ENCODE results near the gene WDR81.
"Not testable (repeated sequence)": the region's sequence is repeated elsewhere in the genome, so short reads cannot be mapped to it uniquely, and the experiment has no call there.

WDR81 gene

DNA sequence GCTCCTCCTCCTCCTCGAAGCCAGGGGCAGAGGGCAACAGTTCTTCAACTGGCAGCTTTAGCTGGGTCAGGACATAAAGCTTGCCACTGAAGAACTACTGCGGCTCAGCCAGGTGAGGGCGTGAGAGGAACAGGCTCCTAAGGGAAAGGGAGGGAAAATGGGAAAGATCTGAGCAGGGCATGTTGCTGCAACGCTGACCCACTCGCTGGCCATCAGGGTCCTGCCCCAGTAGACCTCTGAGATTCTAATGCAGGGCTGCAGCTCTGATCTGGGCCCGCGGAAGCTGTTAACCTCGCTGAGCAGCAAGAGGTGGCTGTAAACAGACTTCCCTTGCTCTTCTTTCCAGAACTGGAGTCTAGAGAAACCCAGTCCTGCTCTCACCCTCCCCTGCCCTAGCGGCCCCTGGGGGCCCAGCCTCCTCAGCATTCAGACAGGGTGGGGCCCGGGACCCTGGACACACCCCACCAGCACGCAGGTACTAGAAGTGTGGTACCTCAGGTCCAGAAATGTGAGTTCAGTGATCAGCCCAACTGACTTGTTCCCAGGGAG is 10.6 kb upstream of the WDR81 start:
- DNase-seq = peak; percentile 78

DNA sequence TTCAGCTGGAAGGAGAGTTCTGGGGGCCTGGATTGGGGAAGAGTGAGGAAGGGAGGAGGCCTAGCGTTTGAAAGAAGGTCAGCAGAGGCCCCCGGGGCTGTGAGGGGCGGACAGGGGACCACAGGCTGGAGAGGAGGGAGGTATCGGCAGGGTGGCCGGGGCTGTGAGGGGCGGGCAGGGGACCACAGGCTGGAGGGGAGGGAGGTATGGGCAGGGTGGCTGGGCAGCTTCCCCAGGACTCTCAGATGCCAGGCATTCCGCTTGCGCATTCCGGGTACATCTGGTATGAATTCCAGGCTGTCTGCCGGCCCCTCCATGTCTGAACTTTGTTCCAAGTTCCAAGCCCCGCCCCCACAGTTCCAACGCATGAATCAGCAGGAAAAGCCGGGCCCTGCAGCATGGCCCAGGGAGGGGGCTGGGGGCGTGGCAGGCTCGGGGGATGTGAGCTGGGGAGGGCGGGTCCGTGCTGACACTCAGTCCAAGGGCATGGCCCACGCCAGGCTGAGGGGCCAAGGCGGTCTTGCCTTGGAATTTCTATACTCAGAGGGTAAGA is 10.0 kb upstream of the WDR81 start:
- DNase-seq = peak; percentile 87

DNA sequence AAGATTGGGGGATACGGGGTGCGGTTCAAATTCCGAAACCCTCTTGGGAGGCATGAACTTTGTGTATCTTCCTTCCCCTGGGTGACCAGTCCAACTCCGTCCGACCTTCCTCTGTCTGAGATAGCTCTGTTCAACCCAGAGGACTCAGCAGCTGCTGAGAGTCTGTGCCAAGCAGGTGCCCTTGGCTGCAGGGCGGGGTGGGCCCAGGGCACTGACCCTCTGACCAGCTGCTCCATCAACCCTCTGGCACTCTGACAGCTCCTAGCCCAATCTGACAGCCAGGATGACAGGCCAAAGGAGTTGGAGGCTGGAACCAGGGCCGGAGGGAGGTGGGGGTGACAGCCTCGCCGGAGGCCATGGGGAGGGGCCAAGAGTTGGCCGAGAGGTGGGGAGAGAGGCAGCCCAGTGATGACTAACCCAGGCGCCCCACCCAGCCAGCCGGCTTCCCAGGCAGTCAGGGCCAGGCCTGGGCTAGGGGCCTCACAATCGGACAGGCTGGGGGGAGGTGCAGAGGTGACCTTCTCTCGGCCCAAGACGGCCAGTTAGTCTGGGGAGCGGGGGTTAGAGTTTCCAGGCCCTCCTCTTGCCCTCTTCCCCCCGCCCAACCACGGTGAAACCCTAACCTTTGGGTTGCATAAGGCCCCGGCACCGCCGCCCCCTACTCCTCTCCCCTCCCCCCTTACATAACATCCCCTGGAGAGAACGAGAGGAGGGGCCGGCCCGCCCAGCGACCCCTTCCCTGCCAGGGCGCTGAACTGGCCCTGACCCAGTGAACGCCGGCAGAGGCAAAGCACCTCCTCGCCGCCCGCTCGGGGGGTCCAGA is 9.3 kb upstream of the WDR81 start:
- no peak for DNase-seq

DNA sequence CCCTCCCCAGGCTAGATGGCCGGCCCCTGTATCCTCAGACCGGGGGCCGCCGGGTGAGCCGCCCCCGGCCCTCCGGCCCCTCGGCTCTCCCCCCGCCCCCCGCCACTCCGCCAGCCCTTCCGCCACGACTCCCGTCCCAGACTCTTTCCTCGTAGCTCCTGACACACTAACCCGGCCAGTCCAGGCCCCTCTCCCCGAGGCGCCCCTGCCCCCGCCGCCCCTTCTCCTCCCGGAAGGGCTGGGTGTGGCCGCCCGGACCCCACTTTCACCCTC is 8.8 kb upstream of the WDR81 start:
- no peak for DNase-seq

DNA sequence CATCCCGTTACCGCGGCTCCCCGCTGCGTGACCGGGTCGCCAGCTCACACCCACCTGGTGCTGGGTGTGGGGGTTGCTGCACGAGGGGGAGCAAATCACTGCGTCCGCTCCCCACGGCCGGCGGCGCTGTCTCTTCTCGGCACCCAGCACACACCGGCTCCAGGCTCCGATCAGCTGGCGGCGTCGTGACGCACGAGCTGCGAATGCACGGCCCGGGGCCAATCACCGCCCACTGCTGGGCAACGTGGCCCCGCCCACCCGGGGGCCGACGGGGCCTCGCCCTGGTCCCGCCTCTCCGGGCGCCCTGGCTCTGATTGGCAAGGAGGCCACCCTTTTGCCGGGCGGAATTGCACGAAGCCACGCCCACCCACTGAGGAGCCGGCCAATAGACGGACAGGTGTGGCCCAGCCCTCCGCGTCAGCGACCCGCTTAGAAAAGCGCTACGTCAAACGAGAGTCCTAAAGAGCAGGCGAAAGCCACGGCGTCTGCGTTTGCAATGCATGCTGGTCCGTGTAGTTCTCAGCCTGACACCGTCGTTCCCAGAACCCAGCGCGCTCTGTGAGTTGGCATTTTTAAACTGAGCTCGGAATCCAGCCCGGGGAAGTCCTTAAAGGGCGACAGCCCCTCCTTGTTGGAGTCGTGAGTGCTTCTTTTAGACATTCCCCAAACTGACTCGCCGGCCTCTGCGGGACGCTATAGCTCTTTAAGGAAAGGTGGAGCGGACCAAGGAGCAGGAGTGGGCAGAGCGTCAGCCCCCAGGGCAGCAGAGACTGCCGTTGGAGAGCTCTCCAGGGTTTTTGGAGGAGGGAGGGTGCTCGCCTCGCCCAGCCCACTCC is 8.2 kb upstream of the WDR81 start:
- peak; percentile 100 for DNase-seq

DNA sequence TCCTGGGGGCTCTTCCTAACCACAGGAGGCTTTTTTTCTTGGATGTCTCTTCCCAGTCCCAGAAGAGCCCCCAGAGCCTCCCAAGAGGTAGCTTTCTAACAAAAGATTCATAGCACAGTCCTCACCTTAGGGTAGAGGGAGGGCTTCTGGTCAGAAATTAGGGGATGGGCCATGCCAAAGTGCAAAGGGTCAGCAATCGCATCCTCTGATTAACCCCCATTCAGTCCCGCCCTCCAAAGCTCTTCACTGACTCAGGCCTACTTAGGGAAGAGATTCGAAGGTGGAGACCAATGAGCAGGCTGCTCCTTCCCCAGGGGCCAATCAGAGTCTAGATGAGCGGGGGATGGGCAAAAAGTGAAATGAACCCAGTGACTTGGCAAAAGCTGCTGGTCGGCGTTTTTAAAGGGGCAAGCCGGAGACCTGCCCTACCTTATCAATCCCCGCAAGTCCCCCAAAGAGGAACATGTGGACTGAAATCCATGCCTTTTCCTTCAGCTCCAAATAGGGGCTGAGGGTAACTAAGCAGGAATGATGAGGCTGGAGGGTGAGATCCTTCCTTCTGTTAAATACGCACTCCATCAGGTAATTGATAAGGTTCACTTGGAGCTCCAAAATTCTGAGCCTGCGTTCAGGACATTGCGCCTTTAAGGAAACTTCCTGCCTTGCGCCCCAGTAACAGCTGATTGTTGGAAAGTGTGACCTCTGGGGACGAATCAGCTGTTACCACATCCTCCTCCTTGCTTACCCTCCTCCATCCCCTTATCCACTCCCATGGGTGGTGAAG is 7.4 kb upstream of the WDR81 start:
- DNase-seq = peak; percentile 100

DNA sequence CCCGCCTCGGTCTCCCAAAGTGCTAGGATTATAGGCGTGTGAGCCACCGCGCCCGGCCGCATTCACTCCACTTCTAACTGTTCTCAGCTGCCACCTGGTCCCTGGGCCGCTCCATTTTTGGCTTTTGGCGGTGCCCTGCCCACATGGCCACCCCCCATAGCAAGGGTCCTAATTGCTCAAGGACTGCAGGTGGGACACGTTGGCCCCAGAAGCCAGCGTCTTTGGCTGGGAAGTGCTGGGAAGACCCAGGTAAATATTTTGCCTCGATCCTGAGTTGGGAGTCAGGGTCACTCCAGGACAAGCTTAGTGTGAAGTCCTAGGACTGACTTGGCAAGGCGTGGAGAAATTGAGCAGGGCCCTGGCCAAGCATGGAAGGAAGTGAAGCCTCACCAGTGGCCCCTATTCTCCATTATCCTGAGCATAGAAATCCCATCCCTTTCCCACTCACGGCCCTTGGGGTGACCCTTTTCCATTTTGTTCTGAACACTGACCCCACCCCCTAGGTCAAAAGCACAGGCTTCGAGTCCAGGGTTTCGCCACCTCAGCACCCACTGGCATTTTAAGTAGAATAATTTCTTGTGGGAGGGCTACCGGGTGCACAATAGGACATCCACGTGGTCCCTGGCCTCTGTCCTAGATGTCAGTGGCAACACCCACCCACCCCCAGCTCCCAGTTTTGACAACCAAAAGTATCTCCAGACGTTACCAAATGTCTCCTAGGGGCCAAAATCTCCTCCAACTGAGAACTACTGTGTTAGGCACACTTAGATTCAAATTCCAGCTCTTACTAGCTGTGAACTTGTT is 5.9 kb upstream of the WDR81 start:
- no peak for DNase-seq

DNA sequence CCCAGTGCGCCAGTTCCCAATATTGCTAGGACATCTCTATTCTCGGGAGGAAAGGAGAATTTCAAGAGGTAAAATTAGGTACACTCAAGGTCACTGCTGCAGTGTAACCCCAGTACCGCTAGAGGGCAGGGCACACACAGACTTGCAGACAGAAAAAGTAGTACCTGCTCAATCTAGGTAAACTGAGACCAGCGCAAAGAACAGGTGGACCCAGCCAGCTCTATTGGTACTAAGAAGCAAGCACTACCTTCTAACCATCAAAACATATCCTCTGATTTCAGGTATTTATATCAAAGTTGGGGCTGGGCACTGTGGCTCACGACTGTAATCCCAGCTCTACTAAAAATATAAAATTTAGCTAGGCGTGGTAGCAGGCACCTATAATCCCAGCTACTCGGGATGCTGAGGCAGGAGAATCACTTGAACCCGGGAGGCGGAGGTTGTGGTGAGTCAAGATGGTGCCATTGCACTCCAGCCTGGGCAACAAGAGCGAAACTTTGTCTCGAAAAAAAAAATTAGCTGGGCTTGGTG is 3.6 kb upstream of the WDR81 start:
- peak; percentile 69 for DNase-seq

DNA sequence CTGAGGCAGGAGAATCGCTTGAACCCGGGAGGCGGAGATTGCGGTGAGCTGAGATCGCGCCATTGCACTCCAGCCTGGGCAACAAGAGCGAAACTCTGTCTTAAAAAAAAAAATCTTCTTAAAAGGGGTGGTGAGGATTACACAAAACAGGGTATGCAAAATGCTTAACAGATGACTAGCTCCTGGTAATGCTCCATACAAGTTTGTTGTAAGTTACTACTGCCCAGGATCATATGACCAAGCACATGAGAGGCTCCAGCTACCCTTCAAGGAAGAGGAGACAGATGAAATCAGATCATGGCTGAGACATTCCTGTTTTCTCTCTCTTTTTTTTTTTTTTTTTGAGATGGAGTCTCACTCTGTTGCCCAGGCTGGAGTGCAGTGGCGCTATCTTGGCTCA is 2.5 kb upstream of the WDR81 start:
- not testable (repeated sequence) for DNase-seq

DNA sequence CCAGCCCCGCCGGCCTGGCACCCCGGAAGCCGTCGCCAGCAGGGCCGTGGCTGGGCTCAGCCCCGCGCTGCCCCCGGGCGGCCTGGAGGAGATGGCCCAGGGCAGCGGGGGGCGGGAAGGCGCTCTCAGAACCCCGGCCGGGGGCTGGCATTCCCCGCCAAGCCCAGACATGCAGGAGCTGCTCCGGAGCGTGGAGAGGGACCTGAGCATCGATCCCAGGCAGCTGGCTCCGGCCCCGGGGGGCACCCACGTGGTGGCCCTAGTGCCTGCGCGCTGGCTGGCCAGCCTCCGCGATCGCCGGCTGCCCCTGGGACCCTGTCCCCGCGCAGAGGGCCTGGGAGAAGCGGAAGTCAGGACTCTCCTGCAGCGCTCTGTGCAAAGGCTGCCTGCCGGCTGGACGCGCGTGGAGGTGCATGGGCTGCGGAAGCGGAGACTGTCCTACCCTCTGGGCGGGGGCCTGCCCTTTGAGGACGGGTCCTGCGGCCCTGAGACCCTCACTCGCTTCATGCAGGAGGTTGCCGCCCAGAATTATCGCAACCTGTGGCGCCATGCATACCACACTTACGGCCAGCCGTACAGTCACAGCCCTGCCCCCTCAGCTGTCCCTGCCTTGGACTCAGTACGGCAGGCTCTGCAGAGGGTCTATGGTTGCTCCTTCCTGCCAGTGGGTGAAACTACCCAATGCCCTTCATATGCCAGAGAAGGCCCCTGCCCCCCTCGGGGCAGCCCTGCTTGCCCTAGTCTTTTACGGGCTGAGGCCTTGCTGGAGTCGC is 551 bp downstream of the WDR81 start:
- peak; percentile 38 for DNase-seq

DNA sequence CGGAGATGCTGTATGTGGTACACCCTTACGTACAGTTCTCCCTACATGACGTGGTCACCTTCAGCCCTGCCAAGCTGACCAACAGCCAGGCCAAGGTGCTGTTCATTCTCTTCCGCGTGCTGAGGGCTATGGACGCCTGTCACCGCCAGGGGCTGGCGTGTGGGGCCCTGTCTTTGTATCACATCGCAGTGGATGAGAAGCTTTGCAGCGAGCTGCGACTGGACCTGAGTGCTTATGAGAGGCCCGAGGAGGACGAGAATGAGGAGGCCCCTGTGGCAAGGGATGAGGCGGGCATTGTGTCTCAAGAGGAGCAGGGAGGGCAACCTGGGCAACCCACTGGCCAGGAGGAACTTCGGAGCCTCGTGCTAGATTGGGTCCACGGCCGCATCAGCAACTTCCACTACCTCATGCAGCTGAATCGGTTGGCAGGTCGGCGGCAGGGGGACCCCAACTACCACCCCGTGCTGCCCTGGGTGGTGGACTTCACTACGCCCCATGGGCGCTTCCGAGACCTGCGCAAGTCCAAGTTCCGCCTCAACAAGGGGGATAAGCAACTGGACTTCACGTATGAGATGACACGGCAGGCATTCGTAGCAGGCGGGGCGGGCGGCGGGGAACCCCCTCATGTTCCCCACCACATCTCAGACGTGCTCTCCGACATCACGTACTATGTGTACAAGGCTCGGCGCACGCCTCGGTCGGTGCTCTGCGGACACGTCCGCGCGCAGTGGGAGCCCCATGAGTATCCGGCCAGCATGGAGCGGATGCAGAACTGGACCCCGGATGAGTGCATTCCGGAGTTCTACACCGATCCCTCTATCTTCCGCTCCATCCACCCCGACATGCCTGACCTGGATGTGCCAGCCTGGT is 1.4 kb downstream of the WDR81 start:
- DNase-seq = no peak

DNA sequence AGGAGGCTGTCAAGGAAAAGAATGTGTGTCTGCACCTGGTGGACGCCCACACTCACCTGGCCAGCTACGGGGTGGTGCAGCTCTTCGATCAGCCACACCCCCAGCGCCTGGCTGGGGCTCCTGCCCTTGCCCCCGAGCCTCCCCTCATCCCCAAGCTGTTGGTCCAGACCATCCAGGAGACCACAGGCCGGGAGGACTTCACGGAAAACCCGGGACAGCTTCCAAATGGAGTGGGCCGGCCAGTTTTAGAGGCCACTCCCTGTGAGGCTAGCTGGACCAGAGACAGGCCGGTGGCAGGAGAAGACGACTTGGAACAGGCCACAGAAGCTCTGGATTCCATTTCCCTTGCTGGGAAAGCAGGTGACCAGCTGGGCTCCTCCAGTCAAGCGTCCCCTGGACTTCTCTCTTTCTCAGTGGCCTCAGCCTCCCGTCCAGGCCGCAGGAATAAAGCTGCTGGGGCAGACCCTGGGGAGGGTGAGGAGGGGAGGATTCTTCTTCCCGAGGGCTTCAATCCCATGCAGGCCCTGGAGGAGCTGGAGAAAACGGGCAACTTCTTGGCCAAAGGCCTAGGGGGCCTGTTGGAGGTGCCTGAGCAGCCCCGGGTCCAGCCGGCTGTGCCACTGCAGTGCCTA is 2.2 kb downstream of the WDR81 start:
- DNase-seq = no peak

DNA sequence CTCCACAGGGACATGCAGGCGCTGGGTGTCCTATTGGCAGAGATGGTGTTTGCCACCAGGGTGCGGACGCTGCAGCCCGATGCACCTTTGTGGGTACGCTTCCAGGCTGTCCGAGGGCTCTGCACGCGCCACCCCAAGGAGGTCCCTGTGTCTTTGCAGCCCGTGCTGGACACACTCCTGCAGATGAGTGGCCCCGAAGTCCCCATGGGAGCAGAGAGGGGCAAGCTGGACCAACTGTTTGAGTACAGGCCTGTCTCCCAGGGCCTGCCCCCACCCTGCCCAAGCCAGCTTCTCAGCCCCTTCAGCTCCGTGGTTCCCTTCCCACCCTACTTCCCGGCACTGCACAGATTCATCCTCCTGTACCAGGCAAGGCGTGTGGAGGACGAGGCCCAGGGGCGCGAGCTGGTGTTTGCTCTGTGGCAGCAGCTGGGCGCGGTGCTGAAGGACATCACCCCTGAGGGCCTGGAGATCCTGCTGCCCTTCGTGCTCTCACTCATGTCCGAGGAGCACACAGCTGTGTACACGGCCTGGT is 2.8 kb downstream of the WDR81 start:
- no peak for DNase-seq

DNA sequence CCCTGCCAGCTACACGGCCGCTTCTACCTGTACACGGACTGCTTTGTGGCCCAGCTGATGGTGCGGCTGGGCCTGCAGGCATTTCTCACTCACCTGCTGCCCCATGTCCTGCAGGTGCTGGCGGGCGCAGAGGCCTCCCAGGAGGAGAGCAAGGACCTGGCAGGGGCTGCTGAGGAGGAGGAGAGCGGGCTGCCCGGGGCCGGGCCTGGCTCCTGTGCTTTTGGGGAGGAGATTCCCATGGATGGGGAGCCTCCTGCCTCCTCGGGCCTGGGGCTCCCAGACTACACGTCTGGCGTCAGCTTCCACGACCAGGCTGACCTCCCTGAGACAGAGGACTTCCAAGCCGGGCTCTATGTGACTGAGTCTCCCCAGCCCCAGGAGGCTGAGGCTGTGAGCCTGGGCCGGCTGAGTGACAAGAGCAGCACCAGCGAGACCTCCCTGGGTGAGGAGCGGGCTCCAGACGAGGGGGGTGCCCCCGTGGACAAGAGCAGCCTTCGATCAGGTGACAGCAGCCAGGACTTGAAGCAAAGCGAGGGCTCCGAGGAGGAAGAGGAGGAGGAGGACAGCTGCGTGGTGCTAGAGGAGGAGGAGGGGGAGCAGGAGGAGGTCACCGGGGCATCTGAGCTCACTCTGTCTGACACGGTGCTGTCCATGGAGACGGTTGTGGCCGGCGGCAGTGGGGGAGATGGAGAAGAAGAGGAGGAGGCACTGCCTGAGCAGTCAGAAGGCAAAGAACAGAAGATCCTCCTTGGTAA is 3.5 kb downstream of the WDR81 start:
- DNase-seq = no peak

DNA sequence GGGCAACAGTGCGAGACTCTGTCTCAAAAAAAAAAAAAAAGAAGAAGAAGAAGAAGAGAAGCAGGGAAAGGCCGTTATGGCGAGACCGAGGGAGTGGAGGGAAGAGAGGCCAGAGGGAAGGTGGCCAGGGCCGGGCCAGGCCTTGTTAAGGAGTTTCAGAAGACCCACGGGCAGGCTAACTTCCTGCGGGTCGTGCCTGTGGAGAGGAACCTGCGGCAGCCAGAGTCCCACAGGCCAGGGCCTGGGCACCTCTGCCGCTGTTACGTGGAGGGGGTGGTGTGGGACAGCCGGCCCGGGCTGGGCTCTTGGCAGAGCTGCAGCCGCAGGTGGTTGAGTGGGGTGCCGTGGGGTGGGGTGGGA is 5.4 kb downstream of the WDR81 start:
- no peak for DNase-seq

DNA sequence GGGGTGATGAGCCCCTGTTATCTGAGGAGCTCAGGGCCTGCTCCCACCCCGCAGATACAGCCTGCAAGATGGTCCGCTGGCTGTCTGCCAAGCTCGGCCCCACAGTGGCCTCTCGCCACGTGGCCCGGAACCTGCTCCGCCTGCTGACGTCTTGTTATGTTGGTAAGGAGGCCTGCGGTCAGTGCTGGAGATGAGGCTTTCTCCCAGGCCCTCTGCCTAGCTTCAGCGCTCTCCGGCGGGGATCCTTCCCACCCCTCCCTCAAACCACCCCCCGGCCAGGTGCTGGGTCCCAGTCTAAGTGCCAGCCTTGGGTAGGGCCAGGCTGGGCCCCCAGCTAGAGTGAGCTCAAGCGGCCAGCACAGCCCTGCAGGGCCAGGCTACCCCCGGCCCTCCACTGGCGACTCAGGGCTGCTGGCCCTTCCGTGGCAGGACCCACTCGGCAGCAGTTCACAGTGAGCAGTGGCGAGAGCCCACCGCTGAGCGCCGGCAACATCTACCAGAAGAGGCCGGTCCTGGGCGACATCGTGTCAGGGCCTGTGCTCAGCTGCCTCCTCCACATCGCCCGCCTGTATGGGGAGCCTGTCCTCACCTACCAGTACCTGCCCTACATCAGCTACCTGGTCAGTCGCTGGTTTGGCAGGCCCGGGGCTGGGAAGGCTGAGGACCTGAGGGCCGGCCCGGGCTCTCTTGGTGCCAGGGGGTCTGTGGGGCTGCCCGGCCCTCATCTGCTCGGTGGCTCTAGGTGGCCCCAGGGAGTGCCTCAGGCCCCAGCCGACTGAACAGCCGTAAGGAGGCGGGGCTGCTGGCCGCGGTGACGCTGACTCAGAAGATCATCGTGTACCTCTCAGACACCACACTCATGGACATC is 6.1 kb downstream of the WDR81 start:
- DNase-seq = no peak

DNA sequence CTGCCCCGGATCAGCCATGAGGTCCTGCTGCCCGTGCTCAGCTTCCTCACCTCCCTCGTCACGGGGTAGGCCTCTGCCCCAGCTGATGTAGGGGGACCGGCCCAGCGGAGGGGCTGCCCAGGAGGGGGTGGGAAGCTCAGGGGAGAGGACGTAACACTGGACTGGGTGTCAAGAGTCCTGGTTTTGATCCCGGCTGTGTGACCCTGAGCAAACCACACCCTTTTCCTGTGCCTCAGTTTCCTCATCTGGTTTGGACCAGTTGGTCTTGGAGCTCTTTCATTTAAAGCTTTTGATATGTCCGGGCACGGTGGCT is 6.6 kb downstream of the WDR81 start:
- no peak for DNase-seq
